ENCODE data around the gene SLITRK3. TPM values are rescaled to one million over a fixed set of nuclear protein-coding genes. Genes with fewer than 3 reads are reported as not detected.

The SLITRK3 gene
- polyA plus RNA-seq, 2 of the 4 experiments (the other 2 are of a cell fraction): not detected

DNA sequence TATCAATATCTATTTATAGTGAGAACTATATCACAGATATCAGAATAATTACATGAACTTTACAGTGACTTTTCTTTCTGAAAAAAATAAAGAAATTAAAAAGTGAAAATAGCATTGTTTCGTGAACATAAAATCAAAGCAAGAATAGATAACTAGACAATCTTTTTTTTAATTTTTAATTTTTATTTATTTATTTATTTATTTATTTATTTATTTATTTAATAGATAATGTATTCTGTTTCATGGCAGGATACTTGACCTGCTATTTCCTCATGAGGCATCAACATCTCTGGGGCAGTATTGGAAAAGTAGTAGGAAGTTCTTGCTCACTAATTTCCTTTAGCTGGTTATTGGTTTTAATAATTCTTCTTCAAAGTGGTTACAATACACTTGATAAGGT is 33.3 kb downstream of the SLITRK3 start:
- DNase-seq (ENCODE audit: low read depth in 1 of 2, low spot score in 1 of 2) (no peak), FAIRE-seq (no peak), ATAC-seq (no peak)
- no peak overlapping the region for H3K4me3 ChIP-seq
- TF ChIP-seq JUNB (IDR thresholded peaks at IDR 0.05): no peak
- TF ChIP-seq, protein P1, sequence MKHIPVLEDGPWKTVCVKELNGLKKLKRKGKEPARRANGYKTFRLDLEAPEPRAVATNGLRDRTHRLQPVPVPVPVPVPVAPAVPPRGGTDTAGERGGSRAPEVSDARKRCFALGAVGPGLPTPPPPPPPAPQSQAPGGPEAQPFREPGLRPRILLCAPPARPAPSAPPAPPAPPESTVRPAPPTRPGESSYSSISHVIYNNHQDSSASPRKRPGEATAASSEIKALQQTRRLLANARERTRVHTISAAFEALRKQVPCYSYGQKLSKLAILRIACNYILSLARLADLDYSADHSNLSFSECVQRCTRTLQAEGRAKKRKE (CRISPR knock-in tag; IDR thresholded peaks at IDR 0.05; ENCODE audit: low read depth): no peak
- no peak for TF ChIP-seq KDM1A (IDR thresholded peaks at IDR 0.05; ENCODE audit: low read depth)
- TF ChIP-seq FOSL2 (IDR thresholded peaks at IDR 0.05): no peak
- TF ChIP-seq FOSL2 (CRISPR knock-in tag; IDR thresholded peaks at IDR 0.05): no peak
- no peak for TF ChIP-seq MYC (IDR thresholded peaks at IDR 0.05; ENCODE audit: borderline replicate concordance, low read length)
- peak; percentile 27 for TF ChIP-seq ZC3H11A (IDR thresholded peaks at IDR 0.05)
- TF ChIP-seq TP53 (CRISPR knock-in tag; IDR thresholded peaks at IDR 0.05): no peak
- 58% methylated on average over 1 of the region's 1 CpG for WGBS (ENCODE audit: missing lambda C conversion rate)
- ChIA-PET POLR2A (no interaction called here), CTCF (no interaction called here)
- no peaks in the 10 kb centered on the region for H3K9me3 ChIP-seq
- no peak overlapping the region for H3K4me2 ChIP-seq
- H3K27ac ChIP-seq: no peak overlapping the region
- H3K4me1 ChIP-seq: no peaks in the 10 kb centered on the region

- TF ChIP-seq BCL3 (IDR thresholded peaks at IDR 0.05) (no peak), ZC3H11A (IDR thresholded peaks at IDR 0.05) (no peak), EP300 (IDR thresholded peaks at IDR 0.05) (no peak), NR3C1 (IDR thresholded peaks at IDR 0.05) (no peak), ESRRA (IDR thresholded peaks at IDR 0.05; ENCODE audit: borderline replicate concordance, low read length) (no peak), REST (IDR thresholded peaks at IDR 0.05) (no peak)
- TF ChIP-seq, protein P2, sequence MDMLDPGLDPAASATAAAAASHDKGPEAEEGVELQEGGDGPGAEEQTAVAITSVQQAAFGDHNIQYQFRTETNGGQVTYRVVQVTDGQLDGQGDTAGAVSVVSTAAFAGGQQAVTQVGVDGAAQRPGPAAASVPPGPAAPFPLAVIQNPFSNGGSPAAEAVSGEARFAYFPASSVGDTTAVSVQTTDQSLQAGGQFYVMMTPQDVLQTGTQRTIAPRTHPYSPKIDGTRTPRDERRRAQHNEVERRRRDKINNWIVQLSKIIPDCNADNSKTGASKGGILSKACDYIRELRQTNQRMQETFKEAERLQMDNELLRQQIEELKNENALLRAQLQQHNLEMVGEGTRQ (IDR thresholded peaks at IDR 0.05): no peak
- ATAC-seq (no peak), DNase-seq (ENCODE audit: low read depth in 1 of 2, low spot score in 1 of 2) (no peak), FAIRE-seq (no peak)
- Histone ChIP-seq H3K9me3 (no peaks in the 10 kb centered on the region), H3K4me1 (no peaks in the 10 kb centered on the region), H3K27ac (no peak overlapping the region), H3K4me3 (no peak overlapping the region), H3K4me2 (no peak overlapping the region)
- POLR2A ChIA-PET: no interaction called here
- WGBS (ENCODE audit: missing lambda C conversion rate): 4% methylated on average over 1 of the region's 1 CpG
- CTCF ChIA-PET: no interaction called here
Measured at GRCh38 chr3:165159760-165160421, 36.3 kb downstream of the SLITRK3 start.

DNA sequence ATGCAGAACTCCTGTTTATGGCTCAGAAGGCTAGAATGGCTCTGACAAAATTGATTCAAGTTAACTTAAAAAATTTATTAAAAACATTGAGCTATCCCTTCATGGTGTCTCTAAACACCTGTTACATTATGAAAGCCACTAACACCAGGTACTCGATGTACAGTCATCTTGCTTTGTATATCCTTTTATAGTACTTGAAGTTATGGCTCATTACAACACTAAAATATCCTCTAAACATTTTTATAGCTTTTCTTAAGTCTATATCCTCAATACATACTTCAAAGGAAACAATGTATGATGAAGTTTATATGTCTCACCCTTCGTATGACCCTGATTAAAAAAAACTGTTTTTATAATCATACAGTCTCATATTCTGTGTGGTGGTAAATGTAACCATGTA is 38.2 kb downstream of the SLITRK3 start:
- TF ChIP-seq FOSL2 (IDR thresholded peaks at IDR 0.05) (no peak), FOSL2 (CRISPR knock-in tag; IDR thresholded peaks at IDR 0.05) (no peak), CEBPB (IDR thresholded peaks at IDR 0.05) (no peak), PHF8 (IDR thresholded peaks at IDR 0.05; ENCODE audit: borderline replicate concordance, low read depth) (no peak), SREBF2 (IDR thresholded peaks at IDR 0.05) (no peak), GATA3 (IDR thresholded peaks at IDR 0.05; ENCODE audit: borderline replicate concordance) (no peak), CHD2 (IDR thresholded peaks at IDR 0.05; ENCODE audit: low read length, partially characterized antibody) (no peak), TFCP2L1 (CRISPR knock-in tag; IDR thresholded peaks at IDR 0.05) (no peak), PBX3 (IDR thresholded peaks at IDR 0.05) (no peak), FOXS1 (CRISPR knock-in tag; IDR thresholded peaks at IDR 0.05) (no peak)
- POLR2A ChIA-PET: no interaction called here

More for the DNA sequence above, 38.2 kb downstream of the SLITRK3 start:
- Histone ChIP-seq H3K4me3 (no peak overlapping the region), H3K4me1 (no peaks in the 10 kb centered on the region), H3K4me2 (no peak overlapping the region), H3K27ac (no peak overlapping the region), H3K9me3 (no peaks in the 10 kb centered on the region)
- 9% methylated on average over 2 of the region's 2 CpGs for WGBS (ENCODE audit: missing lambda C conversion rate)
- no peak for ATAC-seq
- FAIRE-seq: no peak
- DNase-seq (ENCODE audit: low read depth in 1 of 2, low spot score in 1 of 2): no peak
- CTCF ChIA-PET: no interaction called here
